GM10248 (cell line): ENCODE measurements around the gene ANKS1A.

ENCODE experiments used
- CTCF ChIA-PET: fragments of 300-600 bp; sonication (Branson Sonifier 250); formaldehyde crosslinking; extraction: SDS; loops from one replicate; lab custom pipeline; 2021; ENCODE audit warnings: antibody characterized with exemption; lab: Yijun Ruan, JAX
- POLR2A ChIA-PET: fragments of 350-650 bp; sonication (Branson Sonifier 250); formaldehyde crosslinking; extraction: SDS; loops from one replicate; lab custom pipeline; 2020; ENCODE audit warnings: antibody characterized with exemption; lab: Yijun Ruan, JAX
- DNase-seq: peaks from one replicate; pipeline ENCODE4 v3.0.0; 2012; ENCODE audit errors: extremely low spot score
- CTCF ChIP-seq: IDR thresholded peaks from 2 replicates; pipeline ENCODE4 v1.5.1; 2012; ENCODE audit warnings: mild to moderate bottlenecking, low read depth; ENCODE audit errors: extremely low read depth, missing control alignments, control extremely low read depth

The ANKS1A gene

GRCh38 chr6:35073211-35073610 is 184.2 kb downstream of the ANKS1A start:
- CTCF ChIA-PET = interaction anchor here (1.0 to 2.4 kb wide), 2 partner anchors 39 to 86 kb away, joined by 3 to 8 read pairs; no protein-coding TSS in a partner anchor
- POLR2A ChIA-PET = interaction anchor here (0.5 kb wide), 1 partner anchor 564 kb away, joined by 5 read pairs; no protein-coding TSS in a partner anchor
- no peak for DNase-seq
- no peak for TF ChIP-seq CTCF

GRCh38 chr6:35073766-35074471 is 184.9 kb downstream of the ANKS1A start:
- ChIA-PET POLR2A (no interaction called here), CTCF (interaction anchor here (1.3 to 2.4 kb wide), 2 partner anchors 12 to 87 kb away, joined by 3 to 8 read pairs; no protein-coding TSS in a partner anchor)
- DNase-seq = no peak

GRCh38 chr6:35076997-35077712 is 188.1 kb downstream of the ANKS1A start:
- no peak for DNase-seq
- TF ChIP-seq CTCF = no peak
- CTCF ChIA-PET = interaction anchor here (0.7 to 1.4 kb wide), 4 partner anchors 9 to 90 kb away, joined by 3 read pairs; no protein-coding TSS in a partner anchor
- POLR2A ChIA-PET = no interaction called here

More at GRCh38 chr6:35073766-35074471, 184.9 kb downstream of the ANKS1A start:
- TF ChIP-seq CTCF = no peak

- TF ChIP-seq CTCF = no peak
- POLR2A ChIA-PET = no interaction called here
- no peak for DNase-seq
- CTCF ChIA-PET = interaction anchor here (0.7 to 1.4 kb wide), 3 partner anchors 10 to 91 kb away, joined by 3 read pairs; no protein-coding TSS in a partner anchor
Measured at GRCh38 chr6:35077713-35078105, 188.7 kb downstream of the ANKS1A start.

- DNase-seq = no peak
- CTCF ChIA-PET = no interaction called here
- POLR2A ChIA-PET = no interaction called here
Measured at GRCh38 chr6:35078226-35078850, 189.3 kb downstream of the ANKS1A start.

More at GRCh38 chr6:35078226-35078850, 189.3 kb downstream of the ANKS1A start:
- TF ChIP-seq CTCF = no peak
